Stimulated activated CD8-positive, alpha-beta memory T cell treated with anti-CD3 and anti-CD28 coated beads, Interleukin-15, amount 100 ng/mL, for 24 hours (primary cell): ENCODE measurements around the gene C4orf54.

Experiments
- DNase-seq: peaks from one replicate; pipeline ENCODE4 v3.0.0-alpha.2; 2020; ENCODE audit warnings: low read depth

The C4orf54 gene

DNA sequence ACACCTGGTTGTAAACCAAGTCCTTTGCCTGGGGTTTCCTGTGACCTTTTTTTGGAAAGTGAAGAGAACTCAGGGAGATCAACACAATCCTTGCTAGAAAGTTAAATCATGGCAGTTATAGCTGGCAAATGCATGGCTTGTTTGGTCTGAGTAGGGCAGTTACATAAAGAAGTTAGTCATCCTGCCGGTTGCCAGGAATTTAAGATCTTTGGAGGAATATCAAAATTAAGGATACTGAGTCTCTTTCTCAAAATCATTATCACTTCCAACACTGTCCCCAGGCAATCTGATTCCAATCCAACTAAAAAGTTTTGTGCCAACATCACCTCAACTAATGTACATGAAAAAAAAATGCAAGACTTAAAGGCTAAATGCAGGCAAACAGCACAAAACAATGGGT is 40.3 kb downstream of the C4orf54 start:
- no peak for DNase-seq

DNA sequence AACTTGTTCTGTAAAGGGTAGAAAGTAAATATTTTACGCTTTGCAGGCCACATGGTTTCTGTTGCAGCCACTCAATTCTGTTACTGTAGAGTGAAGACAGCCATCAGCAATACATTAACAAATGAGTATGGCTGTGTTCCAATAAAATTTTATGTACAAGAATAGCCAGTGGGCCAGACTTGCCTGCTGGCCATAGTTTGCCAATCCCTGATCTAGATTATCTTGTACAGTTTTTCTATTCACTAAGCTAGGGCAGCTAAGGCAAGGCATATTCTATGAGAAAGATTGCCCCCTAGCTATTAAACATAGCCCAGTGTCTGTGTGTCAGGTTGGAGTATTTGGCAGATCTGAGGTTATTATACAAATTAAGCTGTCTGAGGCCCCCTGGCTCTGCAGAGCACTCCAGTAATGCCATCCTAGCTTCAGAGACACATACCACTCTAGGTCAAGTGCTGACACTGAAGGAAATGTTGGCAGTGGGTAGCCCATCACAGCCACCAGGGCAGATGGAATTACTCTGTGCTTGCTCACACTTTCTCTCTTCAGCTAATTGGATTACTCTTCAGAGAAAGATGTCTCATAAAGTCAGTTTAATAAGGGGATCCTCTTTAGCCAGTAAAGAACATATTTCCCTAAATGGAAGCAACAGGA is 42.3 kb downstream of the C4orf54 start:
- no peak for DNase-seq

DNA sequence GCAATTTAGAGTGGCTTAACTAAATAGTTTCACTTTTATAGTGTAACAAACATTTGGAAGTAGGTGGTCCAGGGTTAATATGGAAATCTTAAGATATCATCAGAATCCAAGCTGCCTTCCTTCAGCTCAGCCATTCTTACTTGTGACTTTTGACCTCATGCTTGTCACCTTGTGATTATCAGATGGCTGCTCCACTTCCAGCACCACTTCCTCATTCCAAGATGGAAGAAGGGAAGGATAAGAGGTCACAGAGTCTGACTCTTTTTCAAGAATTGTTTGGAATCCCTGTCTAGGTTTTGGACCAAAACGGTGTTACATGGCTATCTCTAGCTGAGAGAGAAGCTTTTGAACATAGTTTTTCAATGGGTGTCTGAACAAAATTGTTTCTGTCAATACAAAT is 43.1 kb downstream of the C4orf54 start:
- no peak for DNase-seq

DNA sequence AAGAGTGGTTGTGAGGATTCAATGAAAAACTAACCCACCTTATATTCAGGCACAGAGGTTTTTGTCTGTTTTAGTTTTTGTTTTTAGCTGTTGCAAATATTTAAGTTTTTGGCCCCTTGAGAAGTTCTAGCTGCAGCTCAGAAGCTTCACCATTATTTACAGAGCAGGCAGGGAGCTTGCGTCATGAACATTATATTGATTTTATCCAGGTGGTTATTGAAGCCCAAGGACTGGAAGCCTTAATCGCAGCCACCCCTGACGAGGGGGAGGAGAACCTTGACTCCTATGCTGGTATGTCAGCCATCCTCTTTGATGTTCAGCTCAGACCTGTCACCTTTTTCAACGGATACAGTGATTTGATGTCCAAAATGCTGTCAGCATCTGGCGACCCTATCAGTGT is 44.9 kb downstream of the C4orf54 start:
- no peak for DNase-seq

DNA sequence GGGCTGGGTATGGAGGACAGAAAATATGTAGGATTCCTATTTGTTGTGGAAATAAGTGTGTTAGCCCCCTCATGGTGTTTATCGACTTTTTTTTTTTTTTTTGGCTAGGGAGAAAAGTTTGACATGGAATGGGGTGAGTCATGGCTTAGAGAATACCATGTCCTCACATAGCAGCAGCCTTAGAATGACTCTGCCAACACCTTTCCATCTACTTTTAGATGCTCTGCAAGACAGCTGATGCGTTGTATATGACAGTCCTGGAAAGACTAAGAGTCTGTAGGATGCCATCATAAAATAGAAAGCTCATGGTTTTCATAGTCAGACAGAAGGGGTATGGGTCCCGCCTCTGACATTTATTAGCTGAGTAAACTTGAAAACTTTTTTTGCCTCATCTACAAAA is 45.3 kb downstream of the C4orf54 start:
- DNase-seq, result no peak

DNA sequence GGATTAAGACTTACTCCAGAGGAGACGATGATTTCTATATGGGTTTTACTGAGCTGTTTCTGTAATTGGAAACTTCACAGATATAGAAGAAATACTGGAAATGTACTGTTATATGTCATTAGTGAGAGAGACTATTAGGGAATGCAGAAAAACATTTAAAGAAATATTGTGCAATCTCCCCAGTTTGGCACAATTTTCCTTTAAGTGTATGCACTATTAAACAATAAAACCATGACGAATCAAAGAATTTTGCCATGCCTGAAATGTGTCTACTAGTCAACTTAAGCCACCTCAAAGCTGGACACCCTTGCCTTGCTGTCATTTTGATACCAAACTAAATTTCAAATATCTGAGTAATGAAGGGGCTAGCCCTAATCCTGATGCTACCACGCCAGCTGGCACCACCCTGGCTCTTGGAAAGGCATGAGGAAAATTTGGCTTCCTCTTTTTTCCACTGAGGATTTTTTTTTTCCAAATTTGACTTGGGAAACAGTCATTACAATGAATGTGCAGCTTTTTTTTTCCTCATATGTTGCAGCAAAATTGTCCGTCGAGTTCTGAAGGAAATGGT is 46.9 kb downstream of the C4orf54 start:
- no peak for DNase-seq

DNA sequence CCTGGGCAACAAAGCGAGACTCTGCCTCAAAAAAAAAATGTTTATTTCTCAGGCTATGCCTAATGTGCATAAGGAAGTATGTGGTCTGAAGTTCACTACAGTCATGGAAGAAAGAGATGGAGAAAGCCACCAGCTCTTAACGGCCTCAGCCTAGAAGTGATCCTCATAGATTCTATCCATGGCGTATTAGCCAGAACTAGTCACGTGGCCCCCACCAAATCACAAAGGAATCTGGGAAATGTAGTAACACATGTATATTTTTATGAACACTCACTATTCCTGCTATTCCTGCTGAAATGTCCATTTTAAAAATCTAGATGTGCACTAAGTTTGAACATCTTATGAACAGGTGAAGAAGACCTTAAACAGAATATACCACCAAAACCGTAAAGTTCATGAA is 49.2 kb downstream of the C4orf54 start:
- no peak for DNase-seq
